UCSD-AML1 (cell line): ENCODE results near the gene SLC17A2.

Source experiments
- DNase-seq: peaks from one replicate; lab custom pipeline; 2025; ENCODE audit not compliant: unreplicated experiment; lab: John Stamatoyannopoulos, UW

The SLC17A2 gene

DNA sequence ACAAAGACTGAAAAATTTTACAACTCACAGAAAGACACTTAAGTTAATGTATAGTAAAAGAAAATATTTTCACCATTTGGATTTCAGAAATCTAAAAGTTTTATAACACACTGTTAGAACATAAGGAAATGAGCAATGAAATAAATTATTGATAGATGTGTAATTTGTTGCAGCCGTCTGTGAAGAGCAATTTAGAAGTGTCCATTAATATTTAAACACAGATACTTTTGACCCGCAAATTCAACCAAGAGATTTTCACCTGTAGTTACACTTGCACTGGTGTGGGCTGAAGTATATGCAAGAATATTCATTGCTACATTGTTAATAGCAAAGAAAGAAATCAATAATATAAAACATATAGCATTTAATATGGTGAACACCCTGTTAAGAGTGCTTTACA lies 41.9 kb downstream of the SLC17A2 start:
- no peak for DNase-seq

- no peak for DNase-seq
These were observed 44.4 kb downstream of the SLC17A2 start for GRCh38 chr6:25886066-25886465.

GRCh38 chr6:25883991-25884390 lies 46.5 kb downstream of the SLC17A2 start:
- no peak for DNase-seq

GRCh38 chr6:25883536-25883935 lies 47.0 kb downstream of the SLC17A2 start:
- no peak for DNase-seq

- DNase-seq = no peak
These were observed 48.4 kb downstream of the SLC17A2 start for GRCh38 chr6:25882051-25882496.

- no peak for DNase-seq
These were observed 49.9 kb downstream of the SLC17A2 start for GRCh38 chr6:25880601-25881000.

DNA sequence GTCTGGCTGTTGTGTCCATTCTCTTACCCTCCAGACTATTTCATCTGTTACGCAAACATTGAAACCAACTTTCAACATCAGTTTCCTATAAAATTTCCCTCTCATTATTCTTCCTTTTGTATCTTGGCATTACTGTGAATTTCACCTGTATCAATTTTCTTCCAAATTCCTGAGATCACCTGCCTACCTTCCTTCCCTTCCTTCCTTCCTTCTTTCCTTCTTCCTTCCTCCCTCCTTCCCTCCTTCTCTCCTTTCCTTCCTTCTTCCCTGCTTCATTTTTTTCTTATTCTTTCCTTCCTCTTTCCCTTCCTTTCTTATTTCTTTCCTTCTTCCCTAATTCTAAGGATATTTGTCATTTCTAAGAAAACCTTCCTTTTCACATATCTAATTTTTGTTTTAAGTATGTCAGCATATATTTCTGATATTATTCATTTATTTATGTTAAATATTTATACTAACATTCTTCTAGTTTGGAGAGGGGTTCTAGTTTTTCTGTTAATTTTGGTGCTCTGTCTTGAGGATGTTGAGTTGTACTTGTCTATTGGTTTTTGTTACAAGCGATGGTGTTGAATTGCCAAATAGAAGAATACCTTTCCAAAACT lies 51.7 kb downstream of the SLC17A2 start:
- DNase-seq = no peak

GRCh38 chr6:25875926-25876602 lies 54.4 kb downstream of the SLC17A2 start:
- DNase-seq = no peak

GRCh38 chr6:25875563-25875905 lies 55.0 kb downstream of the SLC17A2 start:
- no peak for DNase-seq

DNA sequence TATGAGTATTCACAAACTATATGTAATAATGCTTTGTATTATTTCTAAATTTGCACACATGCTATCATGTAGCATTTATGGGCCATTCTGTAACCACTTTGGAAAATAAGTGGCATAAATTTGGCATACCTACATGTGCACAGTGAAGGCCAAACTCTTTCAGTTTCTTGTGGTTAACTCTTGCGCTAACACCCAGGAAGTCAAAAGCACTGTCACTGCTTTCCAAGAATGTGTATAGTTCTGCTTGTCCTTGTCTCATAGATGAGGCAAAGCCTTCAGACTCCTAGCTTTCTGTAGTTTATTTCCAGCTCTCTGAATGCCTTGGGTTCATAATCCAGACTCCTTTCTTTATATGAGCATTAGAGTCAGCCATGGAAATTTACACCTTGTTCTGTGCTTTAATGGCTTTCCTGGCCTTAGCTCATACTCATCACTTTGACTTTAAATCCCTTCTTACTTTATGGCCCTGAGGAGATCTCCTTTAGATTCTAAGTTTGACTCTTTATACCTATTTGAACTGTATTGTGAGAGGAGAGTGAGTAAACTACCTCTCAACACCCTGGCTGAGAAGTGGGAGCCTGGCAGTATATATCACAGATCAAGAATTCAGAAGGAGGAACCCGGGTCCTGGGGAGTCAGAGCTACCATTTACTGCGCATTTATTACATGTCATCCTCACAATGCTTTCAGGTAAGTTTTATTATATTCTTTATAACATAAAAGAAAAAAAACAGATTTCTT lies 55.5 kb downstream of the SLC17A2 start:
- no peak for DNase-seq

- DNase-seq = no peak
These were observed 56.4 kb downstream of the SLC17A2 start, which contains the start of gene SLC17A3 for GRCh38 chr6:25874118-25874517. Gene SLC17A3 (minus strand): TSS chr6:25874243. CDS start chr6:25868387, 5,856 bp downstream.

DNA sequence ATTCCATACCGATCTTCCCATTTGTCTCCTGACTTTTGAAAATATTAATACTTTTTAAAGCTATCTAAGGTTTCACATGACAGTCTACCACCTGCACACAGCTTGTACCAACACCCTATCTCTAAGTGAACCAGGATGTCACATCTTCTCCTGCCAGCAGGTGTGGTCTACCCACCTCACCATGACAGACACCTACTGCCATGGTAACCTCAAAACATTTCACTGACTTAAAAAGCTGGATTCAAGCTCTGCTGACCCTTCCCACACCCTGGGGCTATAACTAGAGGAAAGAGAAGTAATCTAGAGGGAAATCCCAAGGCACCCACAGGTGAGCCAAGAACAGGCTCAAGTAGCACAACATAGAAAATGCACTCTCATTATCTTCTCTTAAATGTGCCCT lies 57.7 kb downstream of the SLC17A2 start:
- DNase-seq = no peak

GRCh38 chr6:25869840-25870239 lies 60.7 kb downstream of the SLC17A2 start:
- DNase-seq = no peak

GRCh38 chr6:25868436-25869183 lies 61.9 kb downstream of the SLC17A2 start:
- DNase-seq = no peak

GRCh38 chr6:25866011-25866410 lies 64.5 kb downstream of the SLC17A2 start:
- no peak for DNase-seq

GRCh38 chr6:25863360-25863759 lies 67.1 kb downstream of the SLC17A2 start:
- no peak for DNase-seq
